Kidney (tissue), 14 donors: ENCODE data around the gene CDK10. TPM values are rescaled to one million over a fixed set of nuclear protein-coding genes. Genes with fewer than 3 reads are reported as not detected.

Experiments used
- DNase-seq, 5 donors: peaks; one replicate each; pipeline ENCODE4 v3.0.0-alpha.2; 2013 to 2020
- FAIRE-seq: peaks from 2 replicates; lab custom pipeline; 2012; peaks lifted over from hg19 to GRCh38; lab: Jason Lieb, UNC
- H3K27ac ChIP-seq, 2 donors: one replicate each; pipeline ENCODE4 v1.7.0; 2013; ENCODE audit warnings: low read depth in 2 of 2, low read length in 2 of 2, inconsistent platforms in 1 of 2
- H3K27me3 ChIP-seq: one replicate; pipeline ENCODE4 v1.7.1; 2013; ENCODE audit warnings: low read length, inconsistent platforms; ENCODE audit not compliant: control insufficient read depth, insufficient read depth
- H3K36me3 ChIP-seq, 3 donors: one replicate each; pipeline versions ENCODE4 v1.7.0 to v1.7.1; 2013; ENCODE audit warnings: low read length in 3 of 3, control low read depth in 1 of 3, inconsistent platforms in 1 of 3; ENCODE audit not compliant: insufficient read depth in 3 of 3, control insufficient read depth in 2 of 3
- H3K4me1 ChIP-seq, 3 donors: one replicate each; pipeline versions ENCODE4 v1.7.0 to v1.7.1; 2013; ENCODE audit warnings: low read length in 3 of 3, inconsistent platforms in 1 of 3, low read depth in 1 of 3; ENCODE audit not compliant: control insufficient read depth in 2 of 3, insufficient read depth in 2 of 3
- H3K4me3 ChIP-seq, 3 donors: one replicate each; pipeline versions ENCODE4 v1.7.0 to v1.8.1; 2013; ENCODE audit warnings: low read length in 3 of 3, control low read depth in 1 of 3, inconsistent platforms in 1 of 3
- H3K9ac ChIP-seq, 3 donors: one replicate each; pipeline versions ENCODE4 v1.7.0 to v1.7.1; 2013; ENCODE audit warnings: low read length in 3 of 3, control low read depth in 1 of 3, inconsistent platforms in 1 of 3
- H3K9me3 ChIP-seq, 3 donors: one replicate each; pipeline versions ENCODE4 v1.7.0 to v1.7.1; 2013; ENCODE audit warnings: low read length in 3 of 3, control low read depth in 1 of 3, inconsistent platforms in 1 of 3; ENCODE audit not compliant: control insufficient read depth in 2 of 3, insufficient read depth in 1 of 3
- CTCF ChIP-seq: IDR thresholded peaks from 3 replicates; pipeline ENCODE4 v1.5.1; 2012; ENCODE audit warnings: mild to moderate bottlenecking, moderate library complexity, borderline replicate concordance; ENCODE audit not compliant: insufficient read depth; ENCODE audit errors: extremely low read depth
- intact Hi-C: fragments of 100-400 bp; cut with DNase I; formaldehyde crosslinking; loops from one replicate; pipeline ENCODE4 v1.11.1; 2022
- polyA plus RNA-seq: library from polyadenylated mRNA; stranded (reverse); fragments of 350-450 nt; fragmentation: Illumina TruSeq; extraction: RNeasy Lipid Tissue Mini Kit (QIAGEN cat#74804); gene quantifications from one replicate; pipeline ENCODE4 v1.2.3, GENCODE V29; 2014; ENCODE audit warnings: low read depth, low replicate concordance; ENCODE audit not compliant: insufficient read depth
- total RNA-seq: library from RNA; stranded (reverse); fragmentation: NEBNext Ultra II Directional; extraction: Animal tissue kit (Norgen Biotek cat#: 25700); gene quantifications from one replicate; pipeline ENCODE4 v1.2.1, GENCODE V29; 2021
- donor health status: control.
- donor health status: control.
- donor health status: control.
- donor health status: control.
- donor health status: control.
- donor health status: DM: yes; HTN: yes; CAD: no.
- donor health status: Normal renal cell carcinoma (clear cell type).

The CDK10 gene
- total and polyA plus RNA-seq, 2 donors from 2014 or later, result 82.6 to 118 TPM

- peak overlapping the region in 1 of 3 donors; percentile 85 for H3K4me3 ChIP-seq
- FAIRE-seq, result no peak
Observed at GRCh38 chr16:89685916-89686315, 573 bp upstream of the CDK10 start.

DNA sequence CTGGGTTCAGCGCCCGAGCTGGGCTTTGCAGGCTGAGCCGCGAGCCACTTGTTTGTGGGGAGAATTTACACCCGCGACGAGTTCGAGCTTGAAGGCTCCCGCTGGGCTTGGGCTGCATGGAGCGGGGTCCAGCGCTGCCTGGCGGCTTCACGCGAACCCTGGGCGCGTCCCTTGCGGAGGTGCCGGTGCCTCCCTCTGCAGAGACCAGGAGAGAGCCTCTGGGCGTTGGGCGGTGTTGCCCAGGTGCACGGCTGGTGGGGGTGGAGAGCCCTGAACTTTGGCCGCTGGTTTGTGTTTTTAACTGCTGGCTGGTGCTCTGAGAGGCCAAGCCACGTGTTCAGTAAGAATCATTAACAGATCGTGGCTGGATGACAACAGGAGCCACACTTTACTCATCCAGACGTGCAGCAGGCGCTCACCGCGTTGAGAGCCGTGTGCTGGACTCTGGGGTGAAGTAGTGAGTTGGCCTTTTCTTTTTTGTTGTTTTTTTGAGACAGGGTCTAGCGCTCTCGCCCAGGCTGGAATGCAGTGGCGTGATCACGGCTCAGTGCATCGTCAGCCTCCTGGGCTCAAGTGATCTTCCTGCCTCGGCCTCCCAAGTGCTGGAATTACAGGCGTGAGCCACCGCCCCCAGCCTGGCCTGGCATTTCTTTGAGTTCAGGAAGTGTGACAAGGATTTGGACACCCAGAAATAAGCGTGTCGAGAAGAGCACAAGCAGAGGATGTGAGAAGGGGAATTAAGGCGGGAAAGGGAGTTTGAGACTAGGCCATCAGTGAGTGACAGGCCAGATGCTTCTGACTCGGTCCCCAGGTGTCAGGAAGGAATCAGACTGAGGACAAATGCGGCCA is 827 bp downstream of the CDK10 start:
- Histone ChIP-seq H3K4me1 (peaks cover 0 to 12% (median 5%) of the 10 kb centered on the region in 3 donors), H3K27me3 (no peaks in the 10 kb centered on the region), H3K9me3 (no peaks in the 10 kb centered on the region), H3K36me3 (peaks cover 3 to 24% (median 18%) of the 10 kb centered on the region in 3 donors), H3K27ac (peak overlapping the region; percentile 81 to 95), H3K9ac (peak overlapping the region; percentile 25 to 61 (median 39)), H3K4me3 (peak overlapping the region; percentile 54 to 85 (median 61))
- intact Hi-C loops, result no loop called here
- FAIRE-seq, result no peak
- peak; percentile 74 to 87 (median 83) for DNase-seq
- TF ChIP-seq CTCF, result no peak

More at GRCh38 chr16:89685916-89686315, 573 bp upstream of the CDK10 start:
- intact Hi-C loops, result no loop called here
- TF ChIP-seq CTCF, result no peak
- H3K36me3 ChIP-seq, result peaks cover 0 to 13% (median 12%) of the 10 kb centered on the region in 3 donors
- no peaks in the 10 kb centered on the region for H3K9me3 ChIP-seq
- H3K27ac ChIP-seq, result no peak overlapping the region
- DNase-seq, result no peak
- no peaks in the 10 kb centered on the region for H3K27me3 ChIP-seq
- peaks cover 0 to 12% (median 5%) of the 10 kb centered on the region in 3 donors for H3K4me1 ChIP-seq
- H3K9ac ChIP-seq, result no peak overlapping the region

- no peaks in the 10 kb centered on the region for H3K9me3 ChIP-seq
- DNase-seq (no peak), FAIRE-seq (no peak)
- H3K4me3 ChIP-seq, result no peak overlapping the region
- intact Hi-C loops, result no loop called here
- H3K27me3 ChIP-seq, result no peaks in the 10 kb centered on the region
- TF ChIP-seq CTCF, result no peak
- H3K27ac ChIP-seq, result no peak overlapping the region
- peaks cover 3 to 30% (median 19%) of the 10 kb centered on the region in 3 donors for H3K36me3 ChIP-seq
- peaks cover 0 to 12% (median 5%) of the 10 kb centered on the region in 3 donors for H3K4me1 ChIP-seq
- no peak overlapping the region for H3K9ac ChIP-seq
Observed at GRCh38 chr16:89688395-89688794, 1.9 kb downstream of the CDK10 start.
